Kidney (tissue), 14 donors: ENCODE results near the gene CCDC74A. TPM values are rescaled to one million over a fixed set of nuclear protein-coding genes. Genes with fewer than 3 reads are reported as not detected.

Source experiments
- DNase-seq, 5 donors: peaks; one replicate each; pipeline ENCODE4 v3.0.0-alpha.2; 2013 to 2020
- FAIRE-seq: peaks from 2 replicates; lab custom pipeline; 2012; peaks lifted over from hg19 to GRCh38; lab: Jason Lieb, UNC
- H3K27ac ChIP-seq, 2 donors: one replicate each; pipeline ENCODE4 v1.7.0; 2013; ENCODE audit warnings: low read depth in 2 of 2, low read length in 2 of 2, inconsistent platforms in 1 of 2
- H3K27me3 ChIP-seq: one replicate; pipeline ENCODE4 v1.7.1; 2013; ENCODE audit warnings: low read length, inconsistent platforms; ENCODE audit not compliant: control insufficient read depth, insufficient read depth
- H3K36me3 ChIP-seq, 3 donors: one replicate each; pipeline versions ENCODE4 v1.7.0 to v1.7.1; 2013; ENCODE audit warnings: low read length in 3 of 3, control low read depth in 1 of 3, inconsistent platforms in 1 of 3; ENCODE audit not compliant: insufficient read depth in 3 of 3, control insufficient read depth in 2 of 3
- H3K4me1 ChIP-seq, 3 donors: one replicate each; pipeline versions ENCODE4 v1.7.0 to v1.7.1; 2013; ENCODE audit warnings: low read length in 3 of 3, inconsistent platforms in 1 of 3, low read depth in 1 of 3; ENCODE audit not compliant: control insufficient read depth in 2 of 3, insufficient read depth in 2 of 3
- H3K4me3 ChIP-seq, 3 donors: one replicate each; pipeline versions ENCODE4 v1.7.0 to v1.8.1; 2013; ENCODE audit warnings: low read length in 3 of 3, control low read depth in 1 of 3, inconsistent platforms in 1 of 3
- H3K9ac ChIP-seq, 3 donors: one replicate each; pipeline versions ENCODE4 v1.7.0 to v1.7.1; 2013; ENCODE audit warnings: low read length in 3 of 3, control low read depth in 1 of 3, inconsistent platforms in 1 of 3
- H3K9me3 ChIP-seq, 3 donors: one replicate each; pipeline versions ENCODE4 v1.7.0 to v1.7.1; 2013; ENCODE audit warnings: low read length in 3 of 3, control low read depth in 1 of 3, inconsistent platforms in 1 of 3; ENCODE audit not compliant: control insufficient read depth in 2 of 3, insufficient read depth in 1 of 3
- intact Hi-C: fragments of 100-400 bp; cut with DNase I; formaldehyde crosslinking; loops from one replicate; pipeline ENCODE4 v1.11.1; 2022
- microRNA-seq: library from miRNA; unstranded; fragments of <30 nt; microRNA quantifications from one replicate; pipeline ENCODE4 v1.2.0, GENCODE V29; 2020
- polyA plus RNA-seq: library from polyadenylated mRNA; stranded (reverse); fragments of 350-450 nt; fragmentation: Illumina TruSeq; extraction: RNeasy Lipid Tissue Mini Kit (QIAGEN cat#74804); gene quantifications from one replicate; pipeline ENCODE4 v1.2.3, GENCODE V29; 2014; ENCODE audit warnings: low read depth, low replicate concordance; ENCODE audit not compliant: insufficient read depth
- total RNA-seq: library from RNA; stranded (reverse); fragmentation: NEBNext Ultra II Directional; extraction: Animal tissue kit (Norgen Biotek cat#: 25700); gene quantifications from one replicate; pipeline ENCODE4 v1.2.1, GENCODE V29; 2021
- TF ChIP-seq, protein P1 (sequence below): IDR thresholded peaks from 3 replicates; pipeline ENCODE4 v1.5.1; 2012; ENCODE audit warnings: mild to moderate bottlenecking, moderate library complexity, borderline replicate concordance; ENCODE audit not compliant: insufficient read depth; ENCODE audit errors: extremely low read depth
- donor health status: control.
- donor health status: control.
- donor health status: control.
- donor health status: control.
- donor health status: control.
- donor health status: DM: yes; HTN: yes; CAD: no.
- donor health status: Normal renal cell carcinoma (clear cell type).

Gene CCDC74A
- total and polyA plus RNA-seq, 2 donors from 2014 or later: 9.5 to 10.5 TPM

DNA sequence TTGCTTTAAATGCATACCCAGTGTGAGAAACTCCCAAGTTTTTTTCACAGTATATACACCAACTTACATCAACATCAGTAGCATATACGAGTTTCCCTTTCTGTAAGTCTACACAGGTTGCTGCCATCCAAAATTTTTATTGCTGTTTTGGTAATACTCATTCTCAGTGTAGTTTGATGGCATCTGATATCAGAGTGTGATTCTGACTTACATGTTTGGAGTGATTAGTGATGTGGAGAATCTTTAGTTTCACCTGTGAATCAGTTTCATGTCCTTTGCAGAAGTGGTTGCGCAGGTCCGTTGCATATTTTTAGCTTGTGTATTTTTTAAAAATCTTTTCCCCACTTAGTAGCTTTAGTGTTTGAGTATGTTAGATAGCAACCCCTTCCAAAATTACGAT is 50.1 kb downstream of the CCDC74A start:
- Histone ChIP-seq H3K4me3 (no peak overlapping the region), H3K27me3 (no peaks in the 10 kb centered on the region), H3K27ac (no peak overlapping the region), H3K4me1 (no peaks in the 10 kb centered on the region), H3K36me3 (no peaks in the 10 kb centered on the region), H3K9me3 (no peaks in the 10 kb centered on the region), H3K9ac (no peak overlapping the region)
- TF ChIP-seq, protein P1, sequence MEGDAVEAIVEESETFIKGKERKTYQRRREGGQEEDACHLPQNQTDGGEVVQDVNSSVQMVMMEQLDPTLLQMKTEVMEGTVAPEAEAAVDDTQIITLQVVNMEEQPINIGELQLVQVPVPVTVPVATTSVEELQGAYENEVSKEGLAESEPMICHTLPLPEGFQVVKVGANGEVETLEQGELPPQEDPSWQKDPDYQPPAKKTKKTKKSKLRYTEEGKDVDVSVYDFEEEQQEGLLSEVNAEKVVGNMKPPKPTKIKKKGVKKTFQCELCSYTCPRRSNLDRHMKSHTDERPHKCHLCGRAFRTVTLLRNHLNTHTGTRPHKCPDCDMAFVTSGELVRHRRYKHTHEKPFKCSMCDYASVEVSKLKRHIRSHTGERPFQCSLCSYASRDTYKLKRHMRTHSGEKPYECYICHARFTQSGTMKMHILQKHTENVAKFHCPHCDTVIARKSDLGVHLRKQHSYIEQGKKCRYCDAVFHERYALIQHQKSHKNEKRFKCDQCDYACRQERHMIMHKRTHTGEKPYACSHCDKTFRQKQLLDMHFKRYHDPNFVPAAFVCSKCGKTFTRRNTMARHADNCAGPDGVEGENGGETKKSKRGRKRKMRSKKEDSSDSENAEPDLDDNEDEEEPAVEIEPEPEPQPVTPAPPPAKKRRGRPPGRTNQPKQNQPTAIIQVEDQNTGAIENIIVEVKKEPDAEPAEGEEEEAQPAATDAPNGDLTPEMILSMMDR: no peak
- intact Hi-C loops: no loop called here
- no peak for FAIRE-seq
- DNase-seq: no peak

DNA sequence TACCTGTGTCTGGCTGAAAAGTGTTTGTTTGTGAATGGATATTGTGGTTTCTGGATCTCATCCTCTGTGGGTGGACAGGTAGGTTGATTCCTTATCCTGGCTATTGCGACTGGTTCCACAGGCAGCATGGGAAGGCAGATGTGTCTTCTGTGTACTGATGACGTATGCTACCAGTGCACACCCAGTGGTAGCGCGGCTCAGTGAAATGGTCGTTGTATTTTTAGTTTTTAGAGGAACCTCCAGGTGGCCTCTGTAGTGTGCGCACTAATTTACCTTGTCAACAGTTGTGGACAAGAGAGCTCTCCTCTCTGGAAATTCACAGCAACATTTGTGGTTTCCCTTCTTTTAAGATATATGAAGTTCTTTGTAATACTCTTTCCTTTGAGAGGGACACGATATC is 52.5 kb downstream of the CCDC74A start:
- no peaks in the 10 kb centered on the region for H3K27me3 ChIP-seq
- no peaks in the 10 kb centered on the region for H3K9me3 ChIP-seq
- H3K4me3 ChIP-seq: no peak overlapping the region
- DNase-seq (no peak), FAIRE-seq (no peak)
- no peak overlapping the region for H3K27ac ChIP-seq
- intact Hi-C loops: no loop called here
- H3K9ac ChIP-seq: no peak overlapping the region
- TF ChIP-seq, protein P1: no peak
- no peaks in the 10 kb centered on the region for H3K36me3 ChIP-seq
- no peaks in the 10 kb centered on the region for H3K4me1 ChIP-seq

Small RNAs within 50 kb of the gene (microRNA-seq; reads per million reads assigned to microRNA genes)
- gene MIR4784: not detected

Other genes starting within 250 kb of the CCDC74A start
- gene RAB6D, start 163.7 kb upstream of the CCDC74A start, total RNA-seq: 0.16 TPM
- gene RAB6D, start 163.7 kb upstream of the CCDC74A start, polyA plus RNA-seq: 0.24 TPM
- not detected for gene TUBA3D, start 51.8 kb upstream of the CCDC74A start, total RNA-seq
- not detected for gene TUBA3D, start 51.8 kb upstream of the CCDC74A start, polyA plus RNA-seq
- gene MZT2A, start 35.5 kb upstream of the CCDC74A start, total RNA-seq: 65.3 TPM
- gene MZT2A, start 35.5 kb upstream of the CCDC74A start, polyA plus RNA-seq: 111 TPM